Forelimb muscle (tissue), 1 donor: ENCODE results near the gene PAX5. TPM values are rescaled to one million over a fixed set of nuclear protein-coding genes. Genes with fewer than 3 reads are reported as not detected.

Experiments used
- DNase-seq: peaks from one replicate; pipeline ENCODE4 v3.0.0-alpha.2; 2013; ENCODE audit warnings: low read depth
- polyA plus RNA-seq: library from polyadenylated mRNA; unstranded; fragments of 120-200 nt; gene quantifications from one replicate; pipeline ENCODE4 v1.2.1, GENCODE V29; 2013; ENCODE audit not compliant: insufficient read length

PAX5 gene
- polyA plus RNA-seq, 1 donor = 0.25 TPM

DNA sequence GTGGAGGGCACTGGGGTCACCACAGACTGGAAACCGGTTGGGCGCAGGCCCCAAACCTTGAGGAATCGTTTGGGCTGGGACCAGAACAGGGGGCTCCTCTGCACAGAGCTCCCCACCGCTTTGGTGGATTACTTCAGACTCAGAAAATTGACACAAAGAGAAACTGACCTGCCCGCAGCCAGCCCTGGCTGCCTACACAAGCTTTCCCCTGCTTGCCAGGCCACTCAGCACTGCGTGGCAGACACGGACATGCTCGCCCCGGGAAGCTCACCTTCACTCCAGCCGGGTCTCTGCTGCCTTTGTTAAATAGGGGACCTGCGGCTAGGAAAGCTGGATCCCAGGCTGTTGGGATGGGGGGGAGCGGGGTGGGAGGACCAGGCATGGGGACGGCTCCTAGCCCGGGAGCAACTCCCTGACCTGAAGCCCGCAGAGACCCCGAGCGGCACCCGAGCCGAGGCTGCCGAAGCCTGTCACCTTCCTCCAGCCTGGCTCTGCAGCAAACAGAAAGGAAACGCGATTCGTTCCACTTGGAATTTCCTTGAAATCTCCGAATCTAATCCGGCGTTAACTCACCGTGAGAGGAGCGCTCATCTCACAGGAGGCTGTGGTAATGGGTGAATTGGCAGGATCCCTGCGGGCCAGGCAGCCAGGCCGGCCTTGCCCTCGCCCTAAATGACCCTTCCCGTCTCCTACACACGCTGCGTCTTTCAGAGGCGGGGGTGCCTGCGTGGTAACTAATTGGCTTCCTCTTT is 8.8 kb downstream of the PAX5 start:
- no peak for DNase-seq

DNA sequence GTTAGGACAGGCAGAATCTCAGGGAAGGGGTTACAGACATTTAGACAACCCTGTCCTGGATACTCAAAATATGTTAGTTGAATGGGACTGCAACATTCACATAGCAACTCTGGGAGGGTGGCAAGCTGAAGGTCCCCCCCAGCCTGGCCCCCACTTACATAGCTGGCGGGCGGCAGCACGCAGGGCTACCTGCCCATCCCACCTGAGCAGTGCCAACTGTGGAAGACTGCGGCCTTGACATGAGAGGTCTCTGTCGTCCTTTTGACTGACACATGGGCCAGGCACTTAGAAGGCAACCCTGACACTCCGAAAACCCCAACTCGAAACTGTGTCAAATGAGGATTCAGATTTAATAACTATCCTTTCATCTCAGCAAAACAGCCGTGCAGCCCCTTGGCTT is 16.5 kb downstream of the PAX5 start:
- DNase-seq = no peak

DNA sequence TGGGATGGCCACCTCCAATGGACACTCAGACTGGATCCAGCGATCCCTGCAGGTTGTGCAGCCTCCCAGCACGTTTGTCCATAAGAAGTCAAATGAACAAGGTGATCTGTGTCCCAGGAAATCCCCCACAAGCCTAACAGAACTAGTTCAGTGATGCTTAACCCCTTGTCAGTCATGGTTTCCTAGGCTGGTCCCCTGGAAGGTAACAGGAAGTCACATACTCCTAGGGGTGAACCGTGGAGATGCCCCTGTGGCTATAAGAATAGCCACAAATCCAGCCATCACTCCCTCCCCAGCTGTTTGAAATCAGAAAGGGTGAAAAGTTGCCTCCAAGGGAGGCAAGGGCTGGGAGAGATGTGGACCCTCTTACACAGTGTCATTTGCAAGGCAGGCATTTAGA is 22.5 kb downstream of the PAX5 start:
- DNase-seq = no peak

DNA sequence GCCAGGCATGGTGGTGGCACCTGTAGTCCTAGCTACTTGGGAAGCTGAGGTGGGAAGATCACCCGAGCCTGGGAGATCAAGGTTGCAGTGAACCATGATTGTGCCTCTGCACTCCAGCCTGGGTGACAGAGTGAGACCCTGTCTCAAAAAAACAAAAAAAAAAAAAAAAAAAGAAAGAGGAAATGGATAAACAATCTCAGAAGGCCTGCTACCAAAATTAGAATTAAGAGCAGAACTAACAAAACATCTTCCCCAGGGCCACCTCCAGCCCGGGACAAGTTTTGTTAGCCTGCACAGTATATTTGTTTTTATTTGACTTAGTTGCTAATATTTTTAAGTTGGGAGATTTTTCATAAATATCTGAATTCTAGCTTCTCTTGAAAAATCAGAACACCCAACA is 23.1 kb downstream of the PAX5 start:
- no peak for DNase-seq

DNA sequence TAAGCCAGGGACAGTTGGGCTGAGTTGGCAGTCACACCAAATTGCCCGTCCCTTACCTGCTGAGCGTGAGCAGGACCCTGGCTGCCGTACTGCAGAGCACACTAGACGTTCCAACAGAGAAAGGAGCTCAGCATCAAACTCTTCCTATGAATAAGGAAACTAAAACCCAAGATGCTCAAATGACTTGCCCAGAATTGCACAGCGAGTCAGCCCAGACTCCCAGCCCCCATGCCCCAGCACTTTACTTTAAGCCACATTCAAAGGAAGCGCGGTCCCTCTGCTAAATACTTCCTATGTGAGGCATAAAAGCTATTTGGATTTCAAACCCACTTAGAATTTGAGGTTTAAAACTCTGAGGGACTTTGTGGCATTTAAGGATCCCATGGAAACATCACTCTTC is 23.9 kb downstream of the PAX5 start:
- no peak for DNase-seq

DNA sequence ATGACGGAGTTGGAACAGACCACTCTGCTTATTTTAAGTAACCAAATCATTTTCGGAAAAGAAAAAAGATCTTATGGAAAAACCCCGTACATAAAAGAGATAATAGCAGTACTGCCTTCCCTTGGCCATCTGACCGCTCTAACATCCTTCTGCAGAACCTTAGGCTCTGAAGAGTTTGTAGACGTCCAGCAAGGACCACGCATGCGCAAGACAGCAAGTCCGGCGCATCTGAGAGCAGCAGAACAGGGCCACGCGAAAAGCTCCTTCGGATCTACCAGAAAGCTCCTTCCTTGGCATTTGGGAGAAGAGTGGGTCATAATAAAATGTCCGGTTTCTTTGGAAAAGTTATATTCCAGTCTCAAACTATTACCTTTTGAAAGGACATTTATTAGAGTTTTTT is 26.8 kb downstream of the PAX5 start:
- DNase-seq = no peak

DNA sequence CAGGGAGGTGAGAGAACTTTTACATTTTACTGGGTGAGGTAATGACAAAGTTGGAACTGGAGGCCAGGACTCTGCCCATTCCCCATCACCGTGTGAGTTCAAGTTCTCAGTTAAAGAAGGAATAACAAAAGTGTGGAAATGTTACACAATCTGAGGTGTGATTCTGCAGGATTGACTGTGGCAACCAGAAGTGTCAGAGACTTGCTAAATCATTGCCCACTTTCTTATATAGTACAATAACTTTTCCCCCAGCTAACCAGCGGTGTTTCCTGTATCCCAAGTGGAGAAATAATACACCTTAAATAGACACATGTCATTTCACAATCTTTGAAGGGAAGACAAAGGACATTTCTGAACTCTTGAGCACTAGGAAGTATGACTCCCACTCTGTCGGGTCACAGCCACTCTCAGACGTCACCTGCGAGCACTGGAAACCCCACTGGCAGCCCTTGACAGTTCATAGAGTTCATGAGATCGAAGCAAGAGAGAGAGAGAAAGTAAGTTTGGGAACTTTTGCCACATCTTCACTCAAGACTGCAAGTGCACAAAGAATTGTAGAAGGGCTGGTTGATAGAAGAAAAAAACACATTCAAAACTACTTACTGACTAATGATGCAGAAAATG is 28.4 kb downstream of the PAX5 start:
- no peak for DNase-seq

DNA sequence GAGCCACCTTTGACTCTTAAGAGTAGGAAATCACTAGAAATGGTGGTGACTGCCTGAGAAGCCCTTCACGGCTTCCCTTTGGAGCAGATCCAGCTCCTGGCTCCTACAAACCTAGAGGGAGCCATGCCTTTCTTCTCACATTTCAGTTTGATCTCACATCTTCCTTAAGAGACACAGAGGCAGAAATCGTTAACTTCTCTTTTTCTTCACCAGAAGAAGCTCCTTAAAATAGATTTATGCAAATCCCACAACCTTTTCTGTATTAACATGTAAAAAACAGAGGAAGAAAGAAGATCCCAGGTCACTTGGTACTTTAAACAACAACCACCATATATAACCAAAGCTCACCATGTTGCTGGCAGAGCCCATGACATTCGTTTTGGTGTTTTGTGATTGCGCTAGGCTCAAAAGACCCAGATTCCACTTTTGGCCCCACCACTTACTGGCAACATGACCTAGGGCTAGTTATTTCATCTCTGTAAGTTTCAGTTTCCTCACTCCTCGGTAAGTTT is 29.6 kb downstream of the PAX5 start:
- no peak for DNase-seq

DNA sequence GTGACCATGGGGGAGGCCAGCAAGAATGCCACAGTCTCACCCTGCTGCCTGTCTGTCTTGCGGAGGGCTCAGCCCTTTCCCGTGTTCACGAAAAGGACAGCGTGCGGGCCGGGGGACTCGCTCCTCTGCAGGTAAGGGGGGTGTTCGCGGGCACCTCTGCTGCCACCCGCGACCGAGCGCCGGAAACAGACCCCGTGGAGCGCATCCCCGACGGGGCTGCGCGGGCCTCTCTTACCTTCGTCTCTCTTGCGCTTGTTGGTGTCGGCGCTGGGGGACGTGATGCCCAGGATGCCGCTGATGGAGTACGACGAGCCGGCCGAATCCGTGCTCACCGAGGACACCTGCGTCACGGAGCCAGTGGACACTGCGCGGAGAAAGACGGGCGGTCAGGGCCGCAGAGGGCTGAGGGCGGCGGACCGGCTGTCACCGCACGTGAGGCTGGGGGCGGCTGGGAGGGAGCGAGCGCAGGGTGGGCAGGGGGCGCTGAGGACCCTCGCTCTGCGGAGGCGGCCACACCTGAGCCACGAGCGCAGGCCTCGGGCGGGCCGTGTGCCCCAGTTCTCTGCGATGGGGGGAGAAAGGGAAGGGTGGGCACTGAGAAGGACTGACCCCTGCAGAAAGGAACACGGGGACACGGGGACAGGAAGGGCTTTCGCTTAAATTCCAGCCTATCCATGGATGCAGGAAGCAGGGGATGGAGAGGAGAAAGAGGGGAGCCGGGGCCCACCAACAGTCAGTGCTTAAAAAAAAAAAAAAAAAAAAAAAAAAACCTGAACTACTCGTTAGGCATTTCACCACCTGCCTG is 31.5 kb downstream of the PAX5 start:
- no peak for DNase-seq

DNA sequence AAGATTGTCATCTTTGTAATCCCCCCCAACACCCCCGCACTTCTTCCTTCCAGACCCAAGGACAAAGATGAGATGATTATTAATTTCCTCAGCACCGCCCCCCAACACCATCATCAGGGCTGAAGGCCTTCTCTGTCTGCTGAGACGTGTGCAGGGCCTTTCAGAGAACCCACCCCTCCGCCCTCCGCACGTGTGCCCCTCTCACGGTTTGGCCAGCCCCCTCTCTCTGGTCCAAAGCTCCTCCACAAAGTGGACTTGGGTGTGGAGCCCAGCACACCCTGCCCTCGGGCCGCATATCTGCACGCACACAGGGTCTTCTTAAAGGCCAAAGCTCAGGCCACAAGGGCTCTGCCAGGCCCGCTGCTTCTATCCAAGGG is 32.0 kb downstream of the PAX5 start:
- no peak for DNase-seq

DNA sequence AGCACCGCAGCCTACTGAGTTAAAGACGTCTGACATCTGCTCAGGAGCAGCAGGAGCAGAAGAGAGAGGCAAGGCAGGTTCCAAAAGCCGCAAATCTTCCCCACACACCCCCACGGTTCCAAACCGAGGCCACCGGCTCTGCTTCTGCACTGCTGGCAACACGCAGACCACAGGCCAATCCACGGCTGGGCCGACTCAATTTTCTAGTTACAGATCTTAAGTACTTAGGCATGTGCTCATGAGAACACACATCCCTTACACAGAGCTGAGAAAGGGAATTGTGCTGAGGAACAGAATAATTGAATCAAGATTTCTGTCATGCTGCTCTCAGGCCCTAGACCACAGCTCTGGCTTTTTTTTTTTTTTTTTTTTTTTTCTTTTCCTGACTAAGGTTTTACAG is 32.6 kb downstream of the PAX5 start:
- DNase-seq = no peak

DNA sequence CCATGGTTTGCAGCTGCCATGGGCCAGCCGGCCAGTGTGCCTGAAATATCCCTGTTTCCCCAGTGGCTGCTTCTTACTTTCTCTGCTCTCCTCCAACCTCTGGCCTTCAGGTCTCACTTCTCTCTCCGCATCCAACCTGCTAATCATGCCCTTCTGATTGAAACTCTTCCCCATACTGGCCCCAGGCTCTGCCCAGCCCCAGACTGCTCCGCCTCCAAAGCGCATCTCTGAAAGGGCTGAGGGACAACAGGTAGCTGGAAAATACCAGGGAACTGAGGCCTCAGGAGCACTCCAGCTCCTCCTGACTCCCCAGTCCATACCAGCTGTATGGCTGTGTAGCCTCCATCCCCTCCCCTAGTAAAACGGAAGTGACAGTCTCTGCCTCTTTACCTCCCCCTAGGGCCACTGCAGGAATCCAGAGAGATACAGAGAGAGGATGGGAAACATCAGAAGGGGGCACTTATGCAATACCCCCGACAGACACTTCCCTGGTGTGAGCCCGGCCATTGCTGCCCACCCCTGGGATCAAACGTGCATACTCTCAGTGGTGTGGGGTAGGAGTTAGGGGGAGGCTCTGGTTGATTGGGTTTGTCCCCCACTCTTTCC is 34.2 kb downstream of the PAX5 start:
- DNase-seq = no peak

DNA sequence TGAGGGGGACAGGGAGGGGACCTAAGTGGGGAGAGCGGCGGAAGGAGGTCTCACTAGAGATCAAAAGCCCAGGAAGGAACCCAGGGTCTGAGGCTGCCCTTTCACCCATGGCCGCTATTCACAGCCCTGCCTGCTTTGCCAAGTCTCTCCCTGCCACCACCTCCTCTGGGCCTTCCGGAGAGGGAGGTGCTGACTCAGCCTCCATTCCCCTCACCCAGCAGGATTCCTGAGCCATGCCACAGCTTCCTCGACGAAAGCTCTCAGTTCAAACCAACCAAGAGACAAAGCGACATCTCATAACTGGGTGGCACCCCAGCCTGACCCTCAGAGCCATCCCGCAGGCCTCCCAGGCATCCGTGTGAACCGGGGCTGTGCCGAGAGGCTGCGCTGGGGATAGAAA is 36.7 kb downstream of the PAX5 start:
- no peak for DNase-seq

DNA sequence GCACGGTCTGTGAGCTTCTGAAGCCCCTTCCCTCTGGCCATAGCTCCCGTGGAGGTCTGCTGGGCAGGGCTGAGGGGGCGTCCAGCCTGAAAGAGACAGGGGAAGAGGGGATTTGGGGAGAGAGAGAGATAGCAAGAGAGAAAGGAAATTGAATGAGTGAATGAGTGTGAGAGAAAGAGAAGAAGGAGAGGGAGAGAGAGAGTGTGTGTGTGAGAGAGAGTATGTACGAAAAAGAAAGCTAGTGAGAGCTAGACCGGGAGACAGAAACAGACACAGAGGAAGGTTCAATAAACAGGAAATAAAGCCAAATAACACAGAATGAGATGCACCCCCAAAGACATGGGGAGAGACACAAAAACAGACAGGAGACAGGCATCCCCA is 37.4 kb downstream of the PAX5 start:
- no peak for DNase-seq

DNA sequence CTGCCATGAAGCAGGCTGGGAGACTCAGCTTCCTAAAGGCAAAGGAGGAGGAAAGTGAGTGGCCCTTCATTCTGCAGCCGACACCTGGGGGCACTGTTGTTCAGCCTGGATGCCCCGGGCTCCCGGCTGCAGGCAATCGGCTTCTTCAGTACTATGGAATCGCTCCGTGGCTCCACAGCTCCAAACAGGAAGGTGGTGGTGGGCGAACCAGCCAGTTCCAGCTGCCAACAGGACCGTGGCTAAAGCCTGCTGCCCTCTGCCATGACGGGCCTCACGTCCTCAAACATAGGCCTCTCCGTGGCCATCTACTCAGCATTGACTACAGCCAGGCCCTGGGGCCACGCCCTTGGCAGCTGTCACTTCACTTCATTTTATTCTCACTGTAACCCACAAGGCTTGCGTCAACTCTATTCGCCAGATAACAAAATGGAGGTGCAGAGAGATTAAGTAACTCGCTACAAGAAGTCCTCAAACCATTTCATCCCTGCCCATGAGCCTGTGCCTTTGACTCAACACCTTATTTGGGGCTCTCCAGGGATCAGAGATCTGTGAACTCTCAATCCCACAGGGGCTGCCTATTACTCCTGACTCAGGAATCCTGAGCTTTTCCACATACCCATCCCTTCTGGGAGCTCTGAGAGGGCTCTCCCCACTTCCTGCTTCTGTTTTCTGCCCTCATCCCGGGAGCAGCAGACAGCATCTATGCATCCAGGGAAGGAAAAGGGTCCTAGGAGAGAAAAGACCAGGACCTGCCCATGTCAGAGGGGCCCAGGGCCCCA is 38.0 kb downstream of the PAX5 start:
- DNase-seq = no peak

DNA sequence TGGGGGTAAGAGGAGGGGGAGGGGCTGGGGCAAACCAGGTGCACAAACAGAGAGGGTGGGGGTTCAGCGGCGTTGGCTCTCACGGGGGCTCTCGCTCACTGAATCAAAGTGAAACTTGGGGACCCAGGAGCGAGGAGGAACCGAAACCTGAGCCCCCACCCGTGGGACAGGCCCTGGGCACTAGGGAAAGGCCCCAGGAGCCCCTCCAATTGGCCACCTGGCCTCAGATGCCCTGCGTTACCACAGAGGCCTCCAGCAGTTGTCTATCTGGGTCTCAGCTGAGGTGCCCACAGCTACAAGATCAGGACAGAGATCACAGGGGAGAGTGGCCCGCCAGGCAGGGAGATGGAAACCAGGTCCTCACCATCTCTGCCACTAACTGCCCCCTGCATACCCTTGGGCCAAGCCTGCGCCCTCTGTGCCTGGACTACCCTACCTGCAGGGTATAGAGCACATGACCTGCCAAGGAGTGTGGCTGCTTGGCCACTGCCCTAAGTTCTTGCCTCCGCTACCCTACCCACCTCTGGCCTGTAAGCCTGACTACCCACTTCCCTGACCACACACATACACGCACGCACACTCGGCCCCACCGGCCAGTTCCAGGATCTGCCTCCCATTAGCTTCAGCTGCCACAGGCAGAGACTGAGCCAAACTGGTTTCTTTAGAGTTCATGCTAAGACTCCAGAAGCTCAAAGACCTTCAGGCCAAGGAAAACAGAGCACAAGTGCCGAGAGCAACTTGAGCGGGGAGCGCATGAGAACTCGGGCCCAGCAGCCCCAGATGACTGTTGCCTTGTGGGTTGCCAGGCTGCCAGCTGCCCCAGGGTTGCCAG is 39.9 kb downstream of the PAX5 start:
- DNase-seq = no peak

DNA sequence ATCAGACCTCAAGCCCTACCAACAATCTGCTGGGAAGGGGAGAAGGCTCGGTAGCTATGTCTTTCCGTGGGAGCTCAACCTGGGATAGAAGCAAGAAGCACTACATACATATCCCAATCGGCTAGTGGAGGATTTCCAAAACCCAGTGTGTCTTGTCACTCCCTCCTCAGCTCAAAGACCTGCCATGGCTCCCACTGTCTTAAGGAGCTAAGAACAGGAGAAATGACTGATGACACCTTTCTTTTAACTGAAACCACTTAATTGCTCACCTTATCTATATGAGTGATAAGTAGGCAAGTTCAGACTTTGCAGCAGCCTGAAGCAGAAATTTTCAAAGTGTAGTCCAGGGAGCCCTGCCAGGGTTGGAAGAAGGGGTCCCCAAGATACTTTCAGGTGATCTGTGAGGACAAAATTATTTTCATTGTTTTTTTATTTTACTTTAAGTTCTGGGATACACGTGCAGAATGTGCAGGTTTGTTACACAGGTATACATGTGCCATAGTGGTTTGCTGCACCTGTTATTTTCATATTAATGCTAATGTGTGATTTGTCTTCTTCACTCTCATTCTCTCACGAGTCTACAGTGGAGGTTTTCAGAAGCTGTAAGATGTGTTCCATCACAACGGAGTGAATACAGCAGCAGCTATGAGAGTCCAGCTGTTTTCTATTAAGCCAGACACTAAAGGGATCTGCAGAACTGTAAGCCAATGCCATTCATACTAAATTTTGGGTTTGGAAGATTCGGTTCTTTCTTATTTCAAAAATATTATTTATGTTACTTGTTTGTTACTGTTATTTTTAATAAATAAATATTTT is 41.4 kb downstream of the PAX5 start:
- DNase-seq = no peak

DNA sequence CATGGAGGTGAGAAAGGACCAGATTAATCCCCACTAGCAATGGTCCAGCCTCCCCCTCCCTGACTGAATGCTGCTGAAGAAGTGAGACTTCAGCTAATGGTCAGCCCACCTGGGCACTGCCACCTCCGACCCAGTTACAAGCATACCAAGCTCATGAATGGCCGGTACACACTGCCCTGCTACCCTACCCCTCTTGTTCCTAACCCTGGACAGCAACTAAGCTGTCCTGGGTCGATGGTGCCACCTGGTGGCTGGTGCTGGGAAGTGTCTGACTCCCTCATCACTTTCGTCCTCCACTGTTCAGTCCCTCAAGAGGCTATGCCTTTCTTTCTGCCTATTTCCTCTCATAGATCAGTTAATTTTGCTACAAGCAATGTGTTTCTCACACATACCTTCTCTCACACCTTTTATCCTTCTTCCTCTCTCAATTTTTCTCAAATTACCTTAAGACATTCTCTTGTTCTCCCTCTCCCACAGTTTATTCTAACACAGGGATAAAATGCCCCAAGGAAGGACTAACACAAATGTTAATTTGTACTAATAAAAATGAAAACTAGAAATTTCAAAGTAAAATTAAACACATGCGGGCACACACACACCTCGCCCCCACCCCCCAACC is 42.4 kb downstream of the PAX5 start:
- DNase-seq = no peak

DNA sequence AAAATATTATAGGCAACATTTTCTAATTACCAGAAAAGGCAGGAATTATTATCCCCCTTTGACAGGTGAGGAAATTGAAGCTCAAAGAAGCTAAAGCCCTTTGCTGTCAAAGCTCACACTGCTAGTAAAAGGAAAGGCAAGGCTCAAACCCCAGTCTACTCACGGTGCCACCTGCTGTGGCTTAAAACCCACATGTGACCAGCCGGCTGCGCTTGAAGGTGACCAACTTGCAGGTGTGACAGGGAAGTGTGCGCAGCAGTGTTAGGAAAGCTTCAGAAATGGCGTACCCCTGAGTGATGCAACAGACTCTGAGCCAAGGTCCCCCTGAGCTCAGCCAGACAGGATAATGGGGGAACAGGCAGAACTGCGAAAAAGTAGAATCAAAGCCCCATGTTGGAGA is 45.2 kb downstream of the PAX5 start:
- DNase-seq = no peak
